ENCODE data around the gene LRP4.
"Not testable (repeated sequence)": the region's sequence is repeated elsewhere in the genome, so short reads cannot be mapped to it uniquely, and the experiment has no call there.

LRP4 gene

DNA sequence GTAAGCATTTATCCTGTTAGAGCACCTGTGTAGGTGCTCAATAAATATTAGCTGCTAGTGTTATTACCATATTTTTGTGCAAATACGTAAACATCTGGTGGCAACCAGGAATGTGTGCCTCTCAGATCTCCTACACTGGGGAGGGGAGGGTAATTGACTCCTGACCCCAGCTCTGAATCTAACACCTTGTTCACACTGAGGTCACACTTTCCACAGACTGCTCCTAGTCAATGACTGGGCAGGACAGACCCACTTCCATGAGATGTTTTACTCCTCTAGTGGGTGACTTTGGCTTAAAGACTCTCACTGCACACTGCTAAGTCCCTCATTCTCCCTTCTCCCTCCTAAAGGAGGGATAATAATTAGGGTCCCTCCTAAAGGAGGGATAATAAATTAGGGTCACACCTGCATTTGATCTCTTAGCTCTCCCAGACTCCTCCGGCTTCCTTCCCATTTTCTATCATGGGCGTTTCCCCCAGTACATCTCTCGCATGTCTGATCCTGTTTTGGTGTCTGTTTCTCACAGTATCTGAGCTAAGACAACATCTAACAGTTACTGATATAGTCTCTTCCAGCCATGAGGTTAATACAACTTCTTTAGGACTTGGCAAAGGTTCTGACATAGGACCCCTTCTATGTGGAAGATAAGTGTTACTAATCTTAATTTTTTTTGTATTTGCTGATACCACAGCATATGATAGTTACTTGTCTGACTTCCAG is 26.2 kb upstream of the LRP4 start:
- in situ Hi-C loops (cut with MboI; ENCODE audit: low sequenced_read_pairs, unreplicated experiment) = no loop called here
- TF ChIP-seq, protein P1, sequence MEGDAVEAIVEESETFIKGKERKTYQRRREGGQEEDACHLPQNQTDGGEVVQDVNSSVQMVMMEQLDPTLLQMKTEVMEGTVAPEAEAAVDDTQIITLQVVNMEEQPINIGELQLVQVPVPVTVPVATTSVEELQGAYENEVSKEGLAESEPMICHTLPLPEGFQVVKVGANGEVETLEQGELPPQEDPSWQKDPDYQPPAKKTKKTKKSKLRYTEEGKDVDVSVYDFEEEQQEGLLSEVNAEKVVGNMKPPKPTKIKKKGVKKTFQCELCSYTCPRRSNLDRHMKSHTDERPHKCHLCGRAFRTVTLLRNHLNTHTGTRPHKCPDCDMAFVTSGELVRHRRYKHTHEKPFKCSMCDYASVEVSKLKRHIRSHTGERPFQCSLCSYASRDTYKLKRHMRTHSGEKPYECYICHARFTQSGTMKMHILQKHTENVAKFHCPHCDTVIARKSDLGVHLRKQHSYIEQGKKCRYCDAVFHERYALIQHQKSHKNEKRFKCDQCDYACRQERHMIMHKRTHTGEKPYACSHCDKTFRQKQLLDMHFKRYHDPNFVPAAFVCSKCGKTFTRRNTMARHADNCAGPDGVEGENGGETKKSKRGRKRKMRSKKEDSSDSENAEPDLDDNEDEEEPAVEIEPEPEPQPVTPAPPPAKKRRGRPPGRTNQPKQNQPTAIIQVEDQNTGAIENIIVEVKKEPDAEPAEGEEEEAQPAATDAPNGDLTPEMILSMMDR (IDR thresholded peaks at IDR 0.05; ENCODE audit: borderline replicate concordance, control extremely low read depth, extremely low read depth, insufficient read depth, missing control alignments) = no peak
- no peak for DNase-seq (ENCODE audit: low spot score)

DNA sequence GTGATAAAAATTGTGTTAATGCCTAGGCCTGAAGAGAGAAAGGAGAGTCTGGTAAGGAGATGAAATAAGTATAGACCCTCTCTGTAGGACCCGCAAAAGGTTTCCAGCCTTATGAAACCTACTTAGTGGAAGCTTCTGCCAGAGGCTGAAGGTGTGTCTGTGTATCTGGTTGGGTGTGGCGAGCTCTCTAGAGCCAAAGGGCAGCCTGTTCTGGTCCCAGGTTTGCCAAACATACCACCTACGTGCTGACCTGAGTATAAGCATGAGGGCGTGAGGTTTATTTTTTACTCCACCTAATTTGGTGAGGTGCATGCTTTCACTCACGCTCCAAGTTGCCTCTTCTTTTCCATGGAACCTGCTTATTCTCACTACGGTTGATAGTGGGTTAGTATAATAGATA is 23.8 kb upstream of the LRP4 start:
- TF ChIP-seq, protein P1 (IDR thresholded peaks at IDR 0.05; ENCODE audit: borderline replicate concordance, control extremely low read depth, extremely low read depth, insufficient read depth, missing control alignments) = no peak
- in situ Hi-C loops (cut with MboI; ENCODE audit: low sequenced_read_pairs, unreplicated experiment) = no loop called here
- no peak for DNase-seq (ENCODE audit: low spot score)

DNA sequence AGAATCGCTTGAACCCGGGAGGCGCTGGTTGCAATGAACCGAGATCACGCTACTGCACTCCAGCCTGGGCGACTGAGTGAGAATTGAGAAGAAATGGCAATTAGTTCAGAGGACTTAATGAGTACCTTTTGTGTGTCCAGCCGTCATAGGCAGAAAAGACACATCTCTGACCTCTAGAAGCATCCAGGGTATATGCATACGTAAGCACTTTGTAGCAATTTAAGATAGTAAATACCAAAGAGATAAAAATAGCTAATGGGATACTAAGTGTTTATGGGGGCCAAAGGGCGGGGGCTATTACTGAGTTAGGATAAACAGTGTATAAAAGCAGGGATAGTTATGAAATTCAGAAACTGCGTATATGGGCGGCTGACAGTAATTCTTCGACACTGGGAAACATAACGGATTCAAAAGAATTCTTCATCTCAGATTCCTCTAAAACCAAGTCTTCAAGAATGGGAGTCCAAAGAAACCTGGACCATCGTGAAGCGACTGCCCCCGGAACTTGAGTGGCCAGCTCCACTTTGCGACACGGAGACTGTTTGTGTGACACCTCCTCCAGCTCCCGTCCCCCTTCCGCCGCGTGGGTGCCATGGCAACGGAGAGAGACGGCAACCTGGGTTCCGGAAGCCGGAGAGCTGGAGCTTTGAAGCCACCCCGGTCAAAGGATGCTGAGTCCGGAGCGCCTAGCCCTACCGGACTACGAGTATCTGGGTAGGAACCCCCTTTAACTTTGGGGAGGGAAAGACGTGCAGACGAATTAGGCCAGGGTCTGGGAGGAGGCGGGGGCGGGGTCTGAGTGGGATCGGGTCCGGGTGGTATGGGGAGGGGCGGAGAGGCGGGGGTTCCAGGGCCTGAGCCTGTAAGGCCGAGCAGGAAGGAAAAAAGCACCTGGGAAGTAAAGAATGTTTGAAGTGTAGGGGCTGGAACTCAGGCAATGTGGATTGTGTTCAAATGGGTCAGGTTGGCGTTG is 18.1 kb upstream of the LRP4 start, which contains the start of gene CSTPP1:
TSS of gene CSTPP1 (plus strand) at position 624 of the 973 bp plus-strand sequence. CDS start at position 669, 45 bp downstream.
- TF ChIP-seq, protein P1 (IDR thresholded peaks at IDR 0.05; ENCODE audit: borderline replicate concordance, control extremely low read depth, extremely low read depth, insufficient read depth, missing control alignments) = no peak
- in situ Hi-C loops (cut with MboI; ENCODE audit: low sequenced_read_pairs, unreplicated experiment) = no loop called here
- DNase-seq (ENCODE audit: low spot score) = peak; percentile 99

DNA sequence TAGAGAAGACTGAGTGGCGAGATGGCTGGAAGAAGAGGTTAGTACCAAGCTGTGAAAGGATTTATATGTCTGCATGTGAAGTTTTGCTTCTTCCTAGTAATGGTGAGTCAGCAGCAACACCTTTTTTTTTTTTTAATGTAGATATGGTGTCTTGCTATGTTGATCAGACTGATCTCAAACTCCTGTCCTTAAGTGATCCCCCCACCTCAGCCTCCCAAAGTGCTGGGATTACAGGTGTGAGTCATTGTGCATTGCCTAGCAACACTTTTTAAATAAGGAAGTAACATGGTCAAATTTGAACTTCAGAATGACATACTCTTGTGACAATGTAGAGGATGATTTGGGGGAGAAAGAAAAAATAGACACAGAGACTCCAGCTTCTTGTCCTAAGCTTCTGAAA is 11.7 kb upstream of the LRP4 start:
- no peak for DNase-seq (ENCODE audit: low spot score)
- TF ChIP-seq, protein P1 (IDR thresholded peaks at IDR 0.05; ENCODE audit: borderline replicate concordance, control extremely low read depth, extremely low read depth, insufficient read depth, missing control alignments) = no peak
- in situ Hi-C loops (cut with MboI; ENCODE audit: low sequenced_read_pairs, unreplicated experiment) = no loop called here

DNA sequence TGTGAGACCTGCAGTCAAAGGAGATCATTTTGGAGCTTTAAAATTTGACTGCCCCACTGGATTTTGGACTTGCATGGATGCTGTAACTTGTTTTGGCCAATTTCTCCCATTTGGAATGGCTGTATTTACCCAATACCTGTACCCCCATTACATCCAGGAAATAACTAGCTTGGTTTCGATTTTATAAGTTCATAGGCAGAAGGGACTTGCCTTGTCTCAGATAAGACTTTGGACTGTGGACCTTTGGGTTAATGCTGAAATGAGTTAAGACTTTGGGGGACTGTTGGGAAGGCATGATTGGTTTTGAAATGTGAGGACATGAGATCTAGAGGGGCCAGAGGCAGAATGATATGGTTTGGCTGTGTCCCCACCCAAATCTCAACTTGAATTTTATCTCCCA is 10.4 kb upstream of the LRP4 start:
- in situ Hi-C loops (cut with MboI; ENCODE audit: low sequenced_read_pairs, unreplicated experiment); DNase-seq (ENCODE audit: low spot score): not testable (repeated sequence)

DNA sequence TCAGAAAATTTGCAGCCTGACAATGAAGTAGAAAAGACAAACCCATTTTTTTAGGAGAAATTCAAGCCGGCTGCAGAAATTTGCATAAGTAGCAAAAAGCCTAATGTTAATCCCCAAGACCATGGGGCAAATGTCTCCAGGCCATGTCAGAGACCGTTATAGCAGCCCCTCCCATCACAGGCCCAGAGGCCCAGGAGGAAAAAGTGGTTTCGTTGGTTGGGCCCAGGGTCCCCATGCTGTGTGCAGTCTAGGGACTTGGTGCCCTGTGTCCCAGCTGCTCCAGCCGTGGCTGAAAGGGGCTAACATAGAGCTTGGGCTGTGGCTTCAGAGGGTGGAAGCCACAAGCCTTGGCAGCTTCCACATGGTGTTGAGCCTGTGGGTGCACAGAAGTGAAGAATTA is 9.6 kb upstream of the LRP4 start:
- in situ Hi-C loops (cut with MboI; ENCODE audit: low sequenced_read_pairs, unreplicated experiment); DNase-seq (ENCODE audit: low spot score): not testable (repeated sequence)

DNA sequence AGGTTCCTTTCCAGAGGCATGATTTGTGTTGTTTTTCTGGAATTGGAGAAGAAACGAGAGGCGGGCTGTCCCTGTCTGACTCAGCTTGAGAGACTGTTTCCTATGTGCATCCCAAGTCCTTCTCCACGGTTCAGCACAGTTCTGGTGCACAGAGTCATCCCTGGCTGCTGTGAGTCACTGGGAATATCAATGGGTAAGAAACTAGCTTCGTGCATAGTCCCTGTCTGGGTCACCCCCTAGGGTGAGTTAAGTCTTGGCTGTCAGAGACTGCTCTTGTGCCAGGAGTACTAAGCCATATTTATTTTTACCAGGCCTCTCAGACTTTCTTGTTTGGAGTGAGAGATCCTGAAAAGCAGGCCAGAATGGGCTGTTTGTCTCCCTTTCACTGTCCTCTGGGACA is 2.4 kb upstream of the LRP4 start:
- DNase-seq (ENCODE audit: low spot score) = no peak
- in situ Hi-C loops (cut with MboI; ENCODE audit: low sequenced_read_pairs, unreplicated experiment) = no loop called here
- TF ChIP-seq, protein P1 (IDR thresholded peaks at IDR 0.05; ENCODE audit: borderline replicate concordance, control extremely low read depth, extremely low read depth, insufficient read depth, missing control alignments) = no peak
